GM10266 (cell line): ENCODE data around the gene DRD3.

ENCODE experiments used
- DNase-seq: peaks from one replicate; pipeline ENCODE4 v3.0.0; 2012; ENCODE audit errors: extremely low spot score
- TF ChIP-seq, protein P1 (sequence below): IDR thresholded peaks from 2 replicates; pipeline ENCODE4 v1.5.1; 2012; ENCODE audit warnings: mild to moderate bottlenecking, low read depth; ENCODE audit not compliant: control insufficient read depth, insufficient read depth; ENCODE audit errors: missing control alignments

The DRD3 gene

DNA sequence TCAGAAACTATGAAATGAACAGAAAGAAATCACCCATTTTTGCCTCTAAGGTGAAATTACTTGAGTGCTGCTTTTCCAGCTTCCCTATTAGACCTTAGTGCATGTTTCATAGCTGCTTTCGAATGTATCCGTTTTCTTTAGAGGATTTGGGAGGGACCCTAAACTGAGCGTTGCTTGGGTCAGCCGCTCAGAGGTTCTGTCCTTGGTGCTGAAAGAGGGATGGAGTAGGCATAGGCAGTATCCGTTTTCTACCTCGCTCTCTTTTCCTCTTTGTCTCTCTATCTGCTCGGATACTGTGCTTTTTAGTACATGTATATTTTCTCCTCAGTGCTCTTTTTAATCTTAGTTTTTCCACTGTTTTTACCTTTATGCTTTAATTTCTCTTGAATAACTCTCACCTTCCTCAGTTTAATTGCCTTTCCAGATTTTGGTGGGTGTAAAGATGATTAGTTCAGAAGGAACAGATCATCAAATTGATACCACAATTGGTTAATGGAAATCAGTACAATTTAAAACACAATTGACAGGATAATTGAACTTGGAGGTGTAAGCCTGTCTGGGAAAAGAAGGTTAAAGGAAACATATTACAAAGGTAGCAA is at the start of gene DRD3:
Gene DRD3 (minus strand): TSS at position 283 of the 599 bp plus-strand sequence. CDS start 7,060 bp downstream, outside the sequence.
- no peak for DNase-seq

DNA sequence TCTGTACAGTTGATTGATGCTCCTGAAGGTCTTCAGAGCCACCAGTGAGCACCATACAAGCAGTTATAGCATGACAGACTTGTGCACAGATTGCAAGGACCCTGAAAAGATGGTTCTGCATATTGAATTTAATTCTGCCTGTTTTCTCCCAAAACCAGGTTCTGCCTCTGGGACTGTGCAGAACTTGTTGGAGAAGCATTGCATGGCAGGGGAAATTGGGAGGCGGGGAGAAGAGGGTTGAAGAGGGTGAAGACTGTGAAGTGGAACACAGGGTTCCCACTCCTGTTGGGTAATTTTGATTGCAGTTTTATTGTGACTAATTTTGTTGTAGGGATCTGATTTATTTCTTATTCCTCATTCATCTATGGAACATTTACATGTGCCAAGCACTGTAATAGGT is 48.2 kb upstream of the DRD3 start:
- no peak for DNase-seq
- TF ChIP-seq, protein P1, sequence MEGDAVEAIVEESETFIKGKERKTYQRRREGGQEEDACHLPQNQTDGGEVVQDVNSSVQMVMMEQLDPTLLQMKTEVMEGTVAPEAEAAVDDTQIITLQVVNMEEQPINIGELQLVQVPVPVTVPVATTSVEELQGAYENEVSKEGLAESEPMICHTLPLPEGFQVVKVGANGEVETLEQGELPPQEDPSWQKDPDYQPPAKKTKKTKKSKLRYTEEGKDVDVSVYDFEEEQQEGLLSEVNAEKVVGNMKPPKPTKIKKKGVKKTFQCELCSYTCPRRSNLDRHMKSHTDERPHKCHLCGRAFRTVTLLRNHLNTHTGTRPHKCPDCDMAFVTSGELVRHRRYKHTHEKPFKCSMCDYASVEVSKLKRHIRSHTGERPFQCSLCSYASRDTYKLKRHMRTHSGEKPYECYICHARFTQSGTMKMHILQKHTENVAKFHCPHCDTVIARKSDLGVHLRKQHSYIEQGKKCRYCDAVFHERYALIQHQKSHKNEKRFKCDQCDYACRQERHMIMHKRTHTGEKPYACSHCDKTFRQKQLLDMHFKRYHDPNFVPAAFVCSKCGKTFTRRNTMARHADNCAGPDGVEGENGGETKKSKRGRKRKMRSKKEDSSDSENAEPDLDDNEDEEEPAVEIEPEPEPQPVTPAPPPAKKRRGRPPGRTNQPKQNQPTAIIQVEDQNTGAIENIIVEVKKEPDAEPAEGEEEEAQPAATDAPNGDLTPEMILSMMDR = no peak

More for the DNA sequence above, at the start of gene DRD3:
- TF ChIP-seq, protein P1 = no peak

DNA sequence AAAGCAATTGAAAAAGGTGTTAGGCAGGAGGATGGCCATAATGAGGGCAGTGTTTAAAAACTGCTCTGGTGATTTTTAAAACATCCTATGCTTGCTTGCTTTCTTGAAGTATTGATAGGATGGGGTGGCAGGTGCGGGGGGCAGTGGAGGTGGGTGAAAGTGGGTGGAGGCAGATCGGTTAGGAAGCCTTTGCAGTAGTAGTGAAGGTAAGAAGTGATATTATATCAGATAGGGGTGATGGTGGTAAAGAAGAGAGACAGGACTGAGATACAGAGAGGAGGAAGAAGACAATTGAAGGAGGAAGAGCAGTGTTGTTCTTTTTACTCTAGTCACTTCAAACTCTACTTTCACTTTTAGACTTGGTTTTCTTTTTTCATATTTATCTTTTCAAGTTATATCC is 47.5 kb upstream of the DRD3 start:
- no peak for DNase-seq
- TF ChIP-seq, protein P1 = no peak

DNA sequence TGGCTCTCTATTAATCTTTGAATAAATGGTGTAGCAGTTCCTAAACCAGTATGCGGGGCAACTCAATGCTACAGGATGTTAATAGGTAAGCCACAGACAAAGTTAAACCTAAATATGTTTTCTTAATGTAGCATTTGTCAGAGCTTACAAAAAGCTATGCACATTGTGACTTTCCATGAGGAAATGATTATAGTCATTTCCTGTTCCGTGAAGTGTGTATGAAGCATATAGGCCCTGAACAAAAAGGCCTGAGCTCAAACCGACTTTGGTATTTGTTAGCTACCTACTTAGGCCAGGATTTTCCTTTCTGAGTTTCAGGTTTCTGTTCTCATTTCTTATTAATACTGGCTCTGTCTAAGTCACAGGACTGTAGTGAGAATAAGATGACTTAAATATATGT is 44.3 kb upstream of the DRD3 start:
- TF ChIP-seq, protein P1 = no peak
- DNase-seq = no peak

DNA sequence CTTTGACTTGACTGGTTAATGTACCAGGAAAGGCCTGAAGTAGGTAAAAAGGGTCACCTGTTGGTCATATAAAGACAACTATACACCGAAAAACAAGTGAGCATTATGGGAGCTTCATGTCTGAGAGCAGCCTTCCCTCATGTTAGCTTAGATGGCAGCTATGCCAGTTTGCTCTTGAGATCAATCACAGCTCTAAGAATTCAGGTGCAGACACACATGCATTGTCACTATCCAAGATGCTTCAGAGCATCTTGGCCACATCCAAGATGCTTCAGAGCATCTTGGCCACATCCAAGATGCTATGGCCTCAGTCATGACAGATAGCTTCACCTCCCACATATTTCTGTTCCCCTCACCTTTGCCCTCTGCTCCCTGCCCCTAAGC is 43.0 kb upstream of the DRD3 start:
- TF ChIP-seq, protein P1 = no peak
- no peak for DNase-seq

DNA sequence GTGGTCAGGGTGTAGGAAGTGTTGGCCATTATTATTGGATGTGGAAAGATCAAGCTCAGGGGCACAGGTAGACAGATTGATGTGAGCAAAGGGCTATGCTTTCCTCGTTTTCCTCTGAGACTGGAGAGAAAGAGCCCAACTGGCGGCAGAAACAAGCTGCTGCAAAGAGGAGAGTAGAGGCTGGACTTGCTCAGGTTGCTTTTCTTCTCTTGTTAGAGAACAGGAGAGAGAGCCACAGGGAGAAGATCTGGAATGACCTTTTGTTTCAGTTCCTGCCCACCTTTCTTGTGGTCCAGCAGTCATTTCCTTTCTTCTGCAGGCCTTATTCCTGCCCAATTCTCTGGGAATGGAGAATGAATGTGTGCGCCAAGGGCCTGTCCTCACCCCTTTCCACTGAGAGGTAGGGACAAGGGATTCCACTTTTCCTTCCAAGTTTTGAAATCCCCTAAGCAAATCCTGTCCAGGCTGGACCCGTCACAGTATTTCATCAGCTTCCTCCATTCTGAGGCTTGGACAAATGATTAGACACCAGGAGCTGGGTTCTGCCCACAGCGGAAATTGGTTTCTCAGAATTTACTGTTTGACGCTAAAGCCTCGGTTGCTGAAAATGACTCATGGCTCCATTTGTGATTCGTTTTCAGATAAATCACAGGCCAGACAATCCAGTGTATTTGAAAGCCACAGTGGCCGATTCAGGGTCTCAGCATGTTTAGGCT is 42.5 kb upstream of the DRD3 start:
- TF ChIP-seq, protein P1 = no peak
- no peak for DNase-seq

DNA sequence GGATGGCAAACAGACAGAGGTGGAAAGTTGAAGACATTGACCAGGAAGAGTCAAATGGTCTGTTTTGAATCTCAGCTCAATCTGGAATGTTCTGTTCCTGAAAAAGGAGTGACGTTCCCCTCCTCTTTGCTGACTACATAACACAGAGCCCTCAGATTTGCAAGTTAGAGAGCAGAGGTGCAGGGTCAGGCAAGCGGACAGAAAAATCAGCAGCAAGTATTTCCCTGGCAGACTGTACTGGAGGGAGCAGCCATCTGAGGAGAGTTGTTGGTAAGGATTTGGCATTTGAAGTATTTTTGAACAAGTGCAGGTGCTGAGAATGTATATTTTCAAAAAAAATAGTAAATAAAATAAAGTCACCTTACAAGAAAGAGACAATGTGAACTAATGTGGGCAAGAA is 40.9 kb upstream of the DRD3 start:
- DNase-seq = no peak
- TF ChIP-seq, protein P1 = no peak
